Measurements from ENCODE around the gene RB1.

Gene RB1

DNA sequence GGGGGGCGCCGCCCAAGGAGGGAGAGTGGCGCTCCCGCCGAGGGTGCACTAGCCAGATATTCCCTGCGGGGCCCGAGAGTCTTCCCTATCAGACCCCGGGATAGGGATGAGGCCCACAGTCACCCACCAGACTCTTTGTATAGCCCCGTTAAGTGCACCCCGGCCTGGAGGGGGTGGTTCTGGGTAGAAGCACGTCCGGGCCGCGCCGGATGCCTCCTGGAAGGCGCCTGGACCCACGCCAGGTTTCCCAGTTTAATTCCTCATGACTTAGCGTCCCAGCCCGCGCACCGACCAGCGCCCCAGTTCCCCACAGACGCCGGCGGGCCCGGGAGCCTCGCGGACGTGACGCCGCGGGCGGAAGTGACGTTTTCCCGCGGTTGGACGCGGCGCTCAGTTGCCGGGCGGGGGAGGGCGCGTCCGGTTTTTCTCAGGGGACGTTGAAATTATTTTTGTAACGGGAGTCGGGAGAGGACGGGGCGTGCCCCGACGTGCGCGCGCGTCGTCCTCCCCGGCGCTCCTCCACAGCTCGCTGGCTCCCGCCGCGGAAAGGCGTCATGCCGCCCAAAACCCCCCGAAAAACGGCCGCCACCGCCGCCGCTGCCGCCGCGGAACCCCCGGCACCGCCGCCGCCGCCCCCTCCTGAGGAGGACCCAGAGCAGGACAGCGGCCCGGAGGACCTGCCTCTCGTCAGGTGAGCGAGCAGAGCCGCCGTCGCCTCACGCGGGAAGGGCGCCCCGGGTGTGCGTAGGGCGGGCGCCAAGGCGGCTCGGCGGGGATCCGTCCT is at the start of gene RB1:
Gene RB1, plus strand, starts transcription at position 393 of the 784 bp plus-strand sequence. Its CDS starts 162 bp downstream, at position 555.
- peak; percentile 25 for DNase-seq (ENCODE audit: low read depth, low spot score)

DNA sequence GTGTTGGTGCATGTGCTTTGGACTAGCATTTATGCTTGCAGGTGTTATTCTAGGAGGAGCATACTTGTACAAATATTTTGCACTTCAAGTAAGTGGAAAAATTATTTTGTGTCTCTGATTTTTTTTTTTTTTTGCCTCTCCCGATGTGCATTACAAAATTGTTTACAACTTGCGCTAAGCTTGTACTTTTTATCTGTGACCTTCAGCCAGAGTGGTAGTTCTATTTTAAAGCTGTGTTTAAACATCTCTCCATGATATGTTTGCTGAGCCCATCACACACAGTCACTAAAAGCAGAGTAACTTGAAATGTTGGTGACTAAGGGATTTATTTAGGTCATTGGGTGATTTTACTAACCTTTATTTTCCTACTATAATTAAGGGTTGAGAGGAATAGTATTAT is 49.7 kb upstream of the RB1 start:
- no peak for DNase-seq (ENCODE audit: low read depth, low spot score)

DNA sequence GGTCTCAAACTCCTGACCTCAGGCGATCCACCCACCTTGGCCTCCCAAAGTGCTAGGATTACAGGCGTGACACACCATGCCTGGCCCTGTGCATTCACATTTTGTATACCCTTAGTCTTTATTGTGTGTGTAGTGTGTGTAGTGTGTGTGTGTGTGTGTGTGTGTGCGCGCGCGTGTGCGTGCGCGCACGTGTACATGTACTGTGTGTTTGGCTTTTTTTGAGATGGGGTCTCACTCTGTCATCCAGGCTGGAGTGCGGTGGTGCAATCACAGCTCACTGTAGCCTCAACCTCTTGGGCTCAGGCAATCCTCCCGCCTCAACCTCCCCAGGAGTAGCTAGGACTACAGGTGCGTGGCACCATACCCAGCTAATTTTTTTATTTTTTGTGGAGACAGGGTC is 48.5 kb upstream of the RB1 start:
- no peak for DNase-seq (ENCODE audit: low read depth, low spot score)

DNA sequence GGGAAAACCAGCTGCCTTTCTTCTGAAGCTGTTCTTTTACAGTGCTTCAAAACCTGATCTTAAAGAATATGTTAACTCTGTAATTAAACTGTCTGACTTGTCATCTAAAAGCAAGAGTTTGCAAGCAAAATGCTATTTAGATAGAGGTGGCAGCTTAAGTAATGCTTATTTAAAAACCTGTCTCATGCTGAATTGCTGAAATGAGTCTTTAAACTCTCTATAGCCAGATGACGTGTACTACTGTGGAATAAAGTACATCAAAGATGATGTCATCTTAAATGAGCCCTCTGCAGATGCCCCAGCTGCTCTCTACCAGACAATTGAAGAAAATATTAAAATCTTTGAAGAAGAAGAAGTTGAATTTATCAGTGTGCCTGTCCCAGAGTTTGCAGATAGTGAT is 47.6 kb upstream of the RB1 start:
- DNase-seq (ENCODE audit: low read depth, low spot score): no peak

DNA sequence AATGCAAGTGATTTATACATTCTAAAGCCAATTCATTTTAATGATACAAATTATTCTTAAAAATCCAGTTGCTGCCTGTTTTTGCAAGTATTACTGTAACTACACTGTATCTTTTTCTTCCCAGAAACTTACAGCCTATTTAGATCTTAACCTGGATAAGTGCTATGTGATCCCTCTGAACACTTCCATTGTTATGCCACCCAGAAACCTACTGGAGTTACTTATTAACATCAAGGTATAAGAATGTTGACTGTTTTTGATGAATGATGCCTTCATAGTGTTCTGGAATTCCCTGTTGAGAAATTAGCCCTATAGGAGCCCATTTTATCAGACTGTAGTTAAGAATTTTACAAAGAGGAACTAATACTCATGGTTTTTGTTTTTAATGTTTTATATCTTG is 45.5 kb upstream of the RB1 start:
- DNase-seq (ENCODE audit: low read depth, low spot score): no peak

DNA sequence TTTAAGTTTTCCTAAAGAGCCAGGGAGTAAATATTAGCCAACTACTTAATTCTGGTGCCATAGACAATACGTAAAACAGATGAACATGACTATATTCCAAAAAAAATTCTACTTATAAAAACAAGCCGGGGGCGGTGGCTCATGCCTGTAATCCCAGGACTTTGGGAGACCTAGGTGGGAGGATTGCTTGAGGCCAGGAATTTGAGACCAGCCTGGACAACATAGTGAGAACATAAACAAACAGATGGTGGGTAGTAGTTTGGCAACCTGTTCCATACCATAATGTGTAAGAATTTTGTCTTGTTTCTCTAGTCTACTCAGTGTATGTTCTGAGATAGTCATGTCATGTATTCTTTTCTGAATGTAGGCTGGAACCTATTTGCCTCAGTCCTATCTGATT is 45.1 kb upstream of the RB1 start:
- no peak for DNase-seq (ENCODE audit: low read depth, low spot score)

DNA sequence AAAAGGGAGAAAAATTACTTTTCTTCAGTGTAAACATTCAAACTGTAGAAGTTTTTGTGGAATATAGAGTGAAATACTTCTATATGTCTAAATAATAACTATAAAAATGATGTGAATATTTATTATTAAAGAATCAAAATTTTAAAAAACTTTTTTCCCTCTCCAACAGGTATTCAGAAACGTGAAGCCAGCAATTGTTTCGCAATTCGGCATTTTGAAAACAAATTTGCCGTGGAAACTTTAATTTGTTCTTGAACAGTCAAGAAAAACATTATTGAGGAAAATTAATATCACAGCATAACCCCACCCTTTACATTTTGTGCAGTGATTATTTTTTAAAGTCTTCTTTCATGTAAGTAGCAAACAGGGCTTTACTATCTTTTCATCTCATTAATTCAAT is 42.6 kb upstream of the RB1 start:
- no peak for DNase-seq (ENCODE audit: low read depth, low spot score)

DNA sequence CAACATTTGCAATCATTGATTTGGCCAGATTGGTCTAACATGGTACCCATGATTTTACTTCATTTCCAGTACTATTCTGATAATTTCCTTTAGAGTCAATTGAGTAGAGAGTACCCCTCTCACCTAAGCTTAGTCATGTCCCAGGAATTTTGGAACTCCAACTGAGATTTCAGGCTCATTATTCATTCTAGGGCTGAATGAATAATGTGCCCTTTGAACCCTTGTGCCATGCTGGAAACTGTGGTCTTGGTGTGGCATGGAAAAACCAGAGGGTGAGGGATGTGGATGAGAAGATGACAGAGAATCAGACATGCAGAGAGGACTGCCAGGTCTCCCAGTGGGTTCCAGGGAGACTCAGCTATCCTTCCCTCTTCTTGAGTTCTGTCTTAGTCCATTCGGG is 40.4 kb upstream of the RB1 start:
- DNase-seq (ENCODE audit: low read depth, low spot score): no peak

DNA sequence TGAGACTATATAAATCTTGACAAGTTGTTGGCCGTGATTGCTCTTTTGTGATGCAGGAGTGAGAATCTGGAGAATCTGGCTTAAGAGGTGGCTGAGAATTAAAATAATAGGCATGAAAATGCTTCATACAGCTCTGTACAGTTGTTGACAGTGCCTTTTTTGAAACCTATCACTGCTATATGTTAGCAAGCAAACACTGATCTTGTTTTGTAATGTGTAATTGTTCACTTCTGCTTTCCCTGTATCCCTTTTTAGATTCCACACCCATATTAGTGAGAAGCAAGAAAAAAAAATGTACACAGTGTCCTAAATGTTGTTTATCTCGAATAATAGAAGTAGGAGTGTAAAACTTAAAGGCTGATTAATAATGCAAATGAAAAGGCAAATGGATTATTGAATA is 39.5 kb upstream of the RB1 start:
- DNase-seq (ENCODE audit: low read depth, low spot score): no peak

DNA sequence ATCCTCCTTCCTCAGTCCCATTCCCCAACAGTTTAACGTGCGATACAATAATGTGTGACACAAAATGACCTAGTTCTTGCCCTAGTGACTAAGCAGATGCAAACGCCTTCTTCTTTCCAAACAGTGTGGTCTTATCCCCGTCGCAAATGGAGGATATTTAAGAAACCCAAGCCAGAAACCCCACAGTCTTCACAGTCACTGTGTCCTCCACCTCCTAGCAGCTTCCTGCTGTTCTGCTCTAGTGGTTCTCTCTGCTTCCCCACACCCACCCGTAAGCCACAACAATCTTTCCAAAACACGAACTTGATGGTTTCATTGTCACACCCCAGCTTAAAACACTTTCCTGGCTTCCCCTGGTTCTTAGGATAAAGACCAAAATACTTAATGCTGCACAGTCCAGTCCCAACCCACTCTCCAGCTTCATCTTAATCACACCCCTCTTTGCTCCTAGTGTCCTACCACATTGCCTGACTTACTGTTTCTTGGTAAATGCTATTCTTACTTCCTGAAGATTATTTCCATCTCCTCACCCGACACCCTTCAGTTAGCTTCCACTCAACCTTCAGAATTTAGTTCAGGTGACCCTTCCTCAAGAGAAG is 38.2 kb upstream of the RB1 start:
- DNase-seq (ENCODE audit: low read depth, low spot score): no peak

DNA sequence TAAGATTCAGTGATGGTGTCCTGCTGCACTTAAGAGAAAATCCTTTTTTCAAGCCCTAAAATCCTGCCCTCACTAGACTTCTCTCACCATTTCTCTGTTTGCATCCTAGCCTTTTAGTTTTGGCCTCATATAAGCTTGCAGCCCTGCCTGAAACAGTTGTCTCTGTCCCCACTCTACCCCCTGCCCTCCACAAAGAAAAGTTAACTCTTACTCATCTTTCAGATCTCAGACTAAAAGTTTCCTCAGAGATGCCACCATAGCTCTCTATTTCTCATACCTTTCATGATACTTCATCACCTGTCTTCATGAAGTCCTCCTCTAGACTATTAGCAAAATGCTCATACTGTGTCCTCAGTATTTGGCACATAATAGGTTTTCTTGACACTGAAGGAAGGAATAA is 37.4 kb upstream of the RB1 start:
- DNase-seq (ENCODE audit: low read depth, low spot score): no peak

DNA sequence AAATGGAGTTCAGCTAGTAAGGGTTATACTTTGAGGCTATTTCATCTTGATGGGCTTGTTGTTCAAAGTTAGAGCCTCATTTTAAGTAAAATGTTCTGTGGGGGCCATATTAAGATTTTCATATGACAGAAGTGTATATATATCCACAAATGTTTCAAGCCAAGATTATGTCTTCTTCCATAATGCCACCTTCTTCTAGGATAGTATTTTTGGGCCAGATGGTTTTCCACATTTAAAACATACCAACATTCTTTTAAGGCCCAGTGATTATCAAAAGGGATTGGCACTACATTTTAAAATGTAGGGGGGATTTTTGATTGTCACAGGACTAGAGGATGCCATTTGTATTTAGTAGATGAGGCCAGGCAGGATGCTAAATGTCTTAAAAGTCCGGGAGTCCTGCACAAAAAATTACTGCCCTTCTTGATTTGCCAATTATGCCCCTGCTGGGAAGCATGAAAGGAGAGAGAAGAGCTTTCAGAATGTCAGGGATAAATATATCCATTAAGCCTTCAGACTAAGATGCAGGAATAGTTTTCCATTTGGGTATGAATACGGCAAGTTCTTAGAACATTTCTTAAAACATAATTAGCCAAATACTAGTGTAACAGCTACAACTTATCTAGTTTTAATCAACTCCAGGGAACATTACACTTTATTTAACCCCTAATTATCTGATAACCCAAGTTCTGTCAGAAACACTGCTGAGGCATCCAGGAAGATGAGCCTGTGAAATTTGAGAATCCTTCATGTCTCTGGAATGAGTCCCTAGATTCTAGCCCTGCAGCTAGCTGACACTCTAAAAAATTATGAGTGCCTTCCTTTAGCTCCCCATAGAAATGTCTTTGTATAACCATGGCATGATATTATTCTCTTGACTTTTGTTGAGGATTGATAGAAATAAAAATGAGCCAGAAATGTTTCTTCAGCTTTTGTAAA is 36.6 kb upstream of the RB1 start:
- no peak for DNase-seq (ENCODE audit: low read depth, low spot score)

DNA sequence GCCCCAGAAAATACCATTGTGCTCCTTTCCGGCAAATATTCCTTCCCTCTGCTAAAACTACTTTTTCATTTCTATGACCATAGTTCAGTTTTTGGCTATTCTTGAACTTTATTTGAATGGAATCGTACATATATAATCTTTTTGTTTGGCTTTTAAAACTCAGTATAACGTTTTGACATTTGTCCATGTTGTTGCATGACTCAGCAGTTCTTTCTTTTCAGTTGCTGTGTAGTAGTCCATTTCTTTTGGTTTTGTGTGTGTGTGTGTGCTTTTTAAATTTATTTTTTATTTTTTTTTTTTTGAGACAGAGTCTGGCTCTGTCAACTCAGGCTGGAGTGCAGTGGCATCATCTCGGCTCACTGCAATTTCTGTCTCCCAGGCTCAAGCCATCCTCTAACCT is 35.5 kb upstream of the RB1 start:
- no peak for DNase-seq (ENCODE audit: low read depth, low spot score)

DNA sequence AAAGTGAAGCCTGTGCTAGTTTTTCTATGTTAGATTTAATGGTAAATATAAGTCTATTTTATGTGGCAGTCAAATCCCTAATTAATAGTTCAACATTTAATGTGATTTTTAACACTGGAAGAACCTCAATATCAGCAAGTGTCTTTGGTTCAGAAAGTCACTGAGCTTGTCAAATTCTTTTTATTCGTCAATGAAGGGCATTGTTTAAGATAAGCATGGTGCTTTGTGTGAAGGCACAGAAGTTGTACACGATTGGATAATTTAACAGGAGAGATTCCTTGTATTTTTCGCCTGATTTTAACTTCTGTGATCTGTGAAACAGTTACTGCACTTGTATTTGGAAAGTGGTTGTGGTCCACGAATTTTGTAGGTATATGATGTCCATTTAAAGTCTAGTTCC is 30.2 kb upstream of the RB1 start:
- no peak for DNase-seq (ENCODE audit: low read depth, low spot score)

DNA sequence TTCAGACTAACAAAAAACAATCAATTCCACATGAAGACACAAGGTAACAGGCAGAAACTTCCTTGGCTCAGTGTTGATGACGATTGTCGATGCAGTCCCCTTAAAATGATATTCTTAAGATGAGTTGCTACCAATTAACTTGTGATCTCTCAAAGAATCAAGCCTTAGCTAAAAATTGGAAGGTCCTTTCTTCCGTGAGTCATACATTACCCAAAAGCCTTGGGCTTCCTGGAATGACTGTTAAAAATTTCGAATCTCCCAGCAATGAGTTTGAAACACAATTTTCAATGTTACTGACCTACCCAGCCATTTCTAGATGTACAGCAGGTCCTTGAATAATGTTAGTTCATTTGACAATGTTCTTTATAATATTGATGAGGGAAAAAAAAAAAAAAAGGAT is 28.0 kb upstream of the RB1 start:
- no peak for DNase-seq (ENCODE audit: low read depth, low spot score)

DNA sequence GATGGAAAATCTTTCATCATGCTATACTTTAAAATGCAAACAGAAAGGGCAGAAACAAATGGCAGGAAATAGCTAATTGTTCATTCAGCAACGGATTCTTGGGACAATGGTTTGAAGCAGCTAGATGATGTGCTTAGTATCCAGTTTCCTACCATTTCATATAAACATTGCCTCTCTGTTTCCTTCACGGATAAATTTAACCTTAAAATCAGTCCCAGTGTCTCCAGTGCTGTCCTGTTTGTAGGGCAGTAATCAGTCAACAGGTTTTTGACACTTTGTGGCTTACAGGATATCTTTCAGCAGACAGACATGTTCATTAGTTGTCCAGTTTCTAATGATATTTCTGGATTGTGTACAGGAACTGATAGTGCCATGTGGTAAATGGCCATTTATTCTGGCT is 24.7 kb upstream of the RB1 start:
- no peak for DNase-seq (ENCODE audit: low read depth, low spot score)

DNA sequence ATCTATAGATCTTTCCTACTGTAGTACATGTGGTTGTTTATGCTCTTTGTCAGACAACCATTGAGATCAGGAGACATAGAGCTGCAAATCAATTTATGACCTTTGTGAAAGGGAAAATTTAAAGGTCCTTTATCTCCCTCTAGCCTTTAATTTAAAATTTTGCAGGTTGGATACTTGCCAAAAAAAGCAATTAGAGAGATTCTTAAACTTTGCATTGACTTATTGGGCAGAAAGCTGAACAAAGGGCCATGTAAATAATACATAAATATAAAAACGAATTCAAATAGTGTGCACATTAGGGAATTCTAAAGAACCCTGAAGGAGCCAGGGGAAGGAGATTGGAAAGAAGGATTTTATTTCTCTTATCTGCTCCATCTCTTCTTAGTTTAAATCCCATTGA is 22.0 kb upstream of the RB1 start:
- no peak for DNase-seq (ENCODE audit: low read depth, low spot score)

DNA sequence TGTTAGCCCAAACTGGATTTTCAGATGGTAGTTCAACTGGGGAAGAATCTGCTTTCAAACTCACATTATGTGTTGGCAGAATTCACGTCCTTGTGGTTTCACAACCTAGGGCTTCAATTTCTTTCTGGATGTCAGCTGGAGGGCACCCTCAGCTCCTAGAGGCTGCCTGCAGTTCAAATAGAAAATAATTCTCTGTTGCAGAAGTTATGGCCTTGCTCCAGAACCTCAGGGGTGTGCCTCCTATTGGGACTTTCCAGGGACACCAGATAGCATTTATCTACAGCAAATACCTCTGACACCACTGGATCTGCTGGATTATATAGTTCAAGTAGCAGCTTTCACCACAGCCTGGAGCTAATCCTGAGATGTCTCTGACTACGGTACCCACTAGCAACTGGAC is 11.8 kb upstream of the RB1 start:
- no peak for DNase-seq (ENCODE audit: low read depth, low spot score)

DNA sequence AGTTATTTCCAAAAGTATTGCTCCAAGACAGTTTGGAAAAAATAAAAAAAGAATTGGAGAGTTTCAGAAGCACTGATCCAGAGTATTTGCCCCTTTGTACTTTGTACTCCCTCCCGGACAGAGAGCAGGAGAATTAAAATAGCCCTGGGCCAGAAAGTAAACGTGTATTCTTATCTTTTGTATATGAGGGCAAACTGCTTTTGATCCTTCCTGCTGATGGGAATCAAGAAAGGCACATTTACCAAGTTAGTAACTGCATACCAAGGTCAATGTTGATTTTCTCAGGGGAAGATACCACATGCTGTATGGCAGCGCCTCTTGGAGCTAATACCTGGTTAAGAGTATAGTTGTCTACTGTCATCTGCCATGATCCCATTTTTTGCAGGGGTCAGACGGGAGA is 10.9 kb upstream of the RB1 start:
- no peak for DNase-seq (ENCODE audit: low read depth, low spot score)

DNA sequence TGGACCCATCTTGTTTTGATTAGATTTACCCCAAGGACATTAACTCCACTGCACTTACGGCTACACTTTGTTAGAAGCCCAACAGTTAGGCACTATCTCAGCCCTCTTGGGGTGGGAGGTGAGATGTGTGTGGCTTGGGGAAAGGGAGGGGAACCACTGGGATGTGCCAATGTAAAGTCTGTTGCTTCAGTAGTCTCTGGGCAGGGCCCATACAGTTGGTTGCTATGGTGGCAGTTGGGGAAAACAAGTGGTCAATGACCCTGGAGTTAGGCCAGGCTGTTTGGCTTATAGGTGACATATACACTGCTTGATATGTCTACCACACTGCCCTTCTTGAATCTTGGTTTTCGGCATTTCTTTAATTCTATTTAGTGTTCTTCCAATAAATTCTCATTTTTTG is 8.9 kb upstream of the RB1 start:
- DNase-seq (ENCODE audit: low read depth, low spot score): no peak

DNA sequence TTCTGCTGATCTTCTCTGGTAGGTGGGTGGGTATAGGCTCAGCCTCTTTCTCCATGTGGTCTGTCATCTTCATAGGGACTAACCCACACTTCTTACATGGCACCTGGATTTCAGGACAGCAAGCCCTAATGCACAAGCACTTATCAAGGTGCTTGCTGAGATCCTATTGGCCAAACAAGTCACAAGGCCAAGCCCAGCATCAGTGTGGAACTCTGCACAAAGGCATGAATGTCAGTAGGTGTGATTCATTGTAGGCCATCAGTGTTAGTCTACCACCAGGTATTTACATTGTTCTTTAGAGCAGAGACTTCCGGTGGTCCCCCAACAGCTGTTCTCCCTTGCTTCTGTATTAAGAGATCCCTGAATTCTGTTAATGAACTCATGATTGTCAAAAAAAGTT is 8.3 kb upstream of the RB1 start:
- DNase-seq (ENCODE audit: low read depth, low spot score): no peak

DNA sequence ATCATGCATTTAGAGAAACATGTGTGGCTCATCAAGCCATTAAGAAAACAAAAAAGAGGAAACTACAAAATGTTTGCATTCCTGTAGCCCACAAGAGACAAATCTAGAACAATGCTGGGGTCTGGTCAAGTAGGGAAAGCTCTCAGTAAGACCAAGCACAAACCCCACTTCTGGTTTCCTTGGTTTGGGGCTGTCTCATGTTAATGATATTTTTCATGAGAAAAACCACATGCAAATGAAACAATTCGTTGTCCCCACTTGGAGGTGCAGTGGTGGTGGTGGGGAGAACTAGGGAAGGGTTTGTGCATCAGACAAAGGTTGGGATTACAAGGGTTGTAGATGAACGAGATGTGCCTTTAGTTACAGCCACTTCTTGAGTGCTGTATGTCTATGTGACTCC is 7.0 kb upstream of the RB1 start:
- DNase-seq (ENCODE audit: low read depth, low spot score): no peak

Data from brain pericyte (primary cell).